H1 (cell line): ENCODE results near the gene GABARAPL2. TPM values are rescaled to one million over a fixed set of nuclear protein-coding genes. Genes with fewer than 3 reads are reported as not detected.

Experiments
- CTCF ChIA-PET: fragments of 300-600 bp; sonication (Branson Sonifier 250); formaldehyde crosslinking; loops from one replicate; lab custom pipeline; 2021; ENCODE audit not compliant: partially characterized antibody; lab: Charles Lee
- POLR2A ChIA-PET: fragments of 300-600 bp; sonication (Branson Sonifier 250); formaldehyde crosslinking; loops from one replicate; lab custom pipeline; 2021; ENCODE audit warnings: inconsistent platforms; ENCODE audit not compliant: partially characterized antibody; lab: Charles Lee
- DNase-seq, 2 experiments: peaks; one replicate each; pipeline versions ENCODE4 v3.0.0 to v3.0.0-alpha.2; 2010 to 2022; ENCODE audit warnings: low spot score in 2 of 2, low read depth in 1 of 2, mixed read lengths in 1 of 2
- FAIRE-seq: peaks from 2 replicates; lab custom pipeline; 2011; peaks lifted over from hg19 to GRCh38; lab: Jason Lieb, UNC
- H2AFZ ChIP-seq: 2 replicates; pipeline ENCODE4 v1.8.1; 2012; ENCODE audit warnings: low read length, inconsistent platforms
- H2AK5ac ChIP-seq: 2 replicates; pipeline ENCODE4 v1.6.1; 2013; ENCODE audit warnings: low read depth, low read length
- H2BK120ac ChIP-seq: replicated peaks from 2 replicates; pipeline ENCODE3; 2013; ENCODE audit warnings: low read depth, low read length, inconsistent platforms
- H2BK12ac ChIP-seq: 2 replicates; pipeline ENCODE4 v1.6.1; 2013; ENCODE audit warnings: low read depth, low read length
- H2BK15ac ChIP-seq: 2 replicates; pipeline ENCODE4 v1.6.1; 2013; ENCODE audit warnings: low read length
- H2BK20ac ChIP-seq: 2 replicates; pipeline ENCODE4 v1.6.1; 2013; ENCODE audit warnings: low read length
- H2BK5ac ChIP-seq: 2 replicates; pipeline ENCODE4 v1.6.1; 2013; ENCODE audit warnings: low read depth, low read length
- H3K14ac ChIP-seq: 2 replicates; pipeline ENCODE4 v1.6.1; 2013; ENCODE audit warnings: inconsistent platforms; ENCODE audit not compliant: insufficient read length
- H3K18ac ChIP-seq: 2 replicates; pipeline ENCODE4 v1.6.1; 2013; ENCODE audit warnings: low read length; ENCODE audit errors: extremely low read depth
- H3K23ac ChIP-seq: 2 replicates; pipeline ENCODE4 v1.6.1; 2013; ENCODE audit warnings: inconsistent platforms; ENCODE audit not compliant: insufficient read length
- H3K23me2 ChIP-seq: 2 replicates; pipeline ENCODE4 v1.6.1; 2013; ENCODE audit warnings: low read depth, low read length
- H3K27ac ChIP-seq: 2 replicates; pipeline ENCODE4 v1.6.1; 2011; ENCODE audit warnings: low read depth, low read length, inconsistent platforms
- H3K27me3 ChIP-seq, 4 experiments: replicated peaks in 1 of 4; 1 replicate in 1 of 4; 2 replicates in 3 of 4; pipeline versions ENCODE4 v1.6.1 to v1.8.1; 2011 to 2013; ENCODE audit warnings: low read length in 3 of 4, mild to moderate bottlenecking in 3 of 4, inconsistent platforms in 2 of 4, mixed read lengths in 2 of 4, moderate library complexity in 1 of 4; ENCODE audit not compliant: control insufficient read depth in 3 of 4, insufficient read depth in 3 of 4; ENCODE audit errors: extremely low read depth in 1 of 4
- H3K36me3 ChIP-seq, 4 experiments: 2 replicates each; pipeline versions ENCODE4 v1.6.1 to v1.8.1; 2011 to 2013; ENCODE audit warnings: mild to moderate bottlenecking in 4 of 4, low read length in 3 of 4, moderate library complexity in 2 of 4, control low read depth in 1 of 4, inconsistent platforms in 1 of 4; ENCODE audit not compliant: insufficient read depth in 4 of 4, control insufficient read depth in 2 of 4
- H3K4ac ChIP-seq: replicated peaks from 2 replicates; pipeline ENCODE3; 2013; ENCODE audit warnings: low read length, low read depth, mixed read lengths, inconsistent platforms; ENCODE audit not compliant: insufficient read length
- H3K4me1 ChIP-seq, 4 experiments: replicated peaks in 1 of 4; 1 replicate in 1 of 4; 2 replicates in 3 of 4; pipeline versions ENCODE4 v1.6.1 to v1.8.1; 2011 to 2013; ENCODE audit warnings: low read length in 3 of 4, inconsistent platforms in 2 of 4, mixed read lengths in 1 of 4; ENCODE audit not compliant: insufficient read depth in 4 of 4, control insufficient read depth in 3 of 4
- H3K4me2 ChIP-seq, 2 experiments: 2 replicates each; pipeline versions ENCODE4 v1.6.1 to v1.8.1; 2011 to 2013; ENCODE audit warnings: low read depth in 2 of 2, low read length in 2 of 2, control low read depth in 1 of 2, inconsistent platforms in 1 of 2, mild to moderate bottlenecking in 1 of 2; ENCODE audit not compliant: insufficient read depth in 1 of 2
- H3K4me3 ChIP-seq, 4 experiments: fragments of 200-600, 300-600 bp in 1 of 4; sonication (generic), shearing (Covaris generic), sonication (Bioruptor Twin) in 1 of 4; 2 replicates each; pipeline versions ENCODE4 v1.5.1 to v1.8.1; 2011 to 2016; ENCODE audit warnings: low read length in 4 of 4, low read depth in 3 of 4, control low read depth in 2 of 4, inconsistent platforms in 2 of 4, mild to moderate bottlenecking in 2 of 4, mixed read lengths in 1 of 4, moderate library complexity in 1 of 4; ENCODE audit not compliant: insufficient read depth in 2 of 4; ENCODE audit errors: extremely low read depth in 1 of 4
- H3K56ac ChIP-seq: replicated peaks from 2 replicates; pipeline ENCODE3; 2013; ENCODE audit warnings: low read depth, mild to moderate bottlenecking, mixed read lengths, low read length, inconsistent platforms; ENCODE audit not compliant: insufficient read length
- H3K79me1 ChIP-seq: 2 replicates; pipeline ENCODE4 v1.6.1; 2013; ENCODE audit warnings: low read depth, low read length, control low read depth
- H3K79me2 ChIP-seq, 2 experiments: 2 replicates each; pipeline versions ENCODE4 v1.6.1 to v1.8.1; 2012 to 2013; ENCODE audit warnings: low read length in 2 of 2, mild to moderate bottlenecking in 2 of 2, inconsistent platforms in 1 of 2; ENCODE audit not compliant: insufficient read depth in 2 of 2, control insufficient read depth in 1 of 2
- H3K9ac ChIP-seq, 4 experiments: replicated peaks in 1 of 4; 1 replicate in 1 of 4; 2 replicates in 3 of 4; pipeline versions ENCODE4 v1.6.1 to v1.8.1; 2011 to 2013; ENCODE audit warnings: low read depth in 3 of 4, low read length in 3 of 4, control low read depth in 2 of 4, mild to moderate bottlenecking in 2 of 4, moderate library complexity in 2 of 4, inconsistent platforms in 1 of 4; ENCODE audit errors: extremely low read depth in 1 of 4
- H3K9me3 ChIP-seq, 2 experiments: 2 replicates each; pipeline versions ENCODE4 v1.6.1 to v1.8.1; 2012 to 2013; ENCODE audit warnings: mild to moderate bottlenecking in 2 of 2, moderate library complexity in 2 of 2, control low read depth in 1 of 2, inconsistent platforms in 1 of 2, low read depth in 1 of 2, low read length in 1 of 2, mixed read lengths in 1 of 2; ENCODE audit not compliant: insufficient read depth in 2 of 2
- H4K20me1 ChIP-seq, 2 experiments: replicated peaks in 1 of 2; 2 replicates each; pipeline versions ENCODE3 to v1.8.1; 2011 to 2013; ENCODE audit warnings: inconsistent platforms in 2 of 2, low read length in 2 of 2, mild to moderate bottlenecking in 1 of 2; ENCODE audit not compliant: insufficient read depth in 2 of 2, control insufficient read depth in 1 of 2
- H4K5ac ChIP-seq: 2 replicates; pipeline ENCODE4 v1.6.1; 2013; ENCODE audit warnings: low read length, low read depth, mixed read lengths, inconsistent platforms; ENCODE audit not compliant: insufficient read length
- H4K8ac ChIP-seq: 2 replicates; pipeline ENCODE4 v1.8.0; 2013; ENCODE audit warnings: mild to moderate bottlenecking, moderate library complexity, low read length, inconsistent platforms; ENCODE audit not compliant: insufficient read depth; ENCODE audit errors: extremely low read depth
- H4K91ac ChIP-seq: replicated peaks from 2 replicates; pipeline ENCODE3; 2013; ENCODE audit warnings: low read length, mixed read lengths, inconsistent platforms; ENCODE audit not compliant: insufficient read length
- ASH2L ChIP-seq: fragments of 200-600, 300-600 bp; sonication (generic); IDR thresholded peaks from one replicate; pipeline ENCODE4 v1.7.1; 2017; ENCODE audit warnings: low read length
- CREB1 ChIP-seq: IDR thresholded peaks from 2 replicates; pipeline ENCODE4 v1.6.1; 2012; ENCODE audit warnings: inconsistent platforms
- HDAC6 ChIP-seq: IDR thresholded peaks from one replicate; pipeline ENCODE4 v1.7.1; 2012; ENCODE audit warnings: low read depth, mild to moderate bottlenecking, inconsistent platforms, low read length, moderate library complexity
- PHF8 ChIP-seq: fragments of 200-600 bp; sonication (generic); conservative IDR thresholded peaks from 2 replicates; pipeline ENCODE4 v1.7.1; 2012; ENCODE audit warnings: low read depth, mild to moderate bottlenecking, inconsistent platforms, low read length, moderate library complexity
- RFX5 ChIP-seq: IDR thresholded peaks from 2 replicates; pipeline ENCODE4 v1.6.1; 2011; ENCODE audit warnings: low read depth, low read length, improper control_type of control experiment, borderline replicate concordance
- SAP30 ChIP-seq: fragments of 300-600 bp; sonication (generic); IDR thresholded peaks from 2 replicates; pipeline ENCODE4 v1.7.1; 2012; ENCODE audit warnings: low read length, moderate library complexity, mild to moderate bottlenecking, inconsistent platforms; ENCODE audit not compliant: insufficient read depth, insufficient replicate concordance
- TAF1 ChIP-seq: IDR thresholded peaks from 2 replicates; pipeline ENCODE4 v1.6.1; 2011; ENCODE audit warnings: mild to moderate bottlenecking, low read depth, low read length
- ZNF274 ChIP-seq: IDR thresholded peaks from 2 replicates; pipeline ENCODE4 v1.7.0; 2012; ENCODE audit warnings: low read length, borderline replicate concordance; ENCODE audit errors: extremely low read depth
- WGBS, 2 experiments: shearing (Covaris generic) in 1 of 2; methylation state at CpG; one replicate each; pipeline versions ENCODE4 v1.1.6 to v1.1.7; 2013 to 2015; ENCODE audit warnings: low lambda C conversion rate in 2 of 2, mixed read lengths in 2 of 2, inconsistent platforms in 1 of 2, low coverage in 1 of 2, missing lambda C conversion rate in 1 of 2; ENCODE audit not compliant: insufficient replicate concordance in 2 of 2, insufficient coverage in 1 of 2, insufficient read length in 1 of 2; ENCODE audit errors: extremely low coverage in 1 of 2, missing lambda C conversion rate in 1 of 2; 5-methylcytosine and 5-hydroxymethylcytosine counted together
- polyA plus RNA-seq, 7 experiments: library from polyadenylated mRNA; depleted of rRNA in 3 of 7; stranded (reverse) in 5 of 7; unstranded in 2 of 7; fragments of >200 nt in 5 of 7; fragments of 200-250 nt in 2 of 7; gene quantifications; 1 replicate in 5 of 7; 2 replicates in 1 of 7; 4 replicates in 1 of 7; pipeline versions ENCODE4 v1.2.1 to v1.2.3, GENCODE V29; 2011 to 2013; ENCODE audit warnings: missing spikeins in 2 of 7, mixed read lengths in 2 of 7
- total RNA-seq: library from RNA; stranded (reverse); fragmentation: NEBNext Ultra II Directional; extraction: Animal tissue kit (Norgen Biotek cat#: 25700); gene quantifications from 2 replicates; pipeline ENCODE4 v1.2.1, GENCODE V29; 2021
- TF ChIP-seq, protein P1 (sequence below): IDR thresholded peaks from 2 replicates; pipeline ENCODE4 v1.6.1; 2012; ENCODE audit warnings: inconsistent platforms

GABARAPL2 gene
- total and polyA plus RNA-seq, 2 of the 8 experiments (the other 6 are each of a cell fraction or from before 2014, with no cell fraction given), result 65.8 to 71.3 TPM

DNA sequence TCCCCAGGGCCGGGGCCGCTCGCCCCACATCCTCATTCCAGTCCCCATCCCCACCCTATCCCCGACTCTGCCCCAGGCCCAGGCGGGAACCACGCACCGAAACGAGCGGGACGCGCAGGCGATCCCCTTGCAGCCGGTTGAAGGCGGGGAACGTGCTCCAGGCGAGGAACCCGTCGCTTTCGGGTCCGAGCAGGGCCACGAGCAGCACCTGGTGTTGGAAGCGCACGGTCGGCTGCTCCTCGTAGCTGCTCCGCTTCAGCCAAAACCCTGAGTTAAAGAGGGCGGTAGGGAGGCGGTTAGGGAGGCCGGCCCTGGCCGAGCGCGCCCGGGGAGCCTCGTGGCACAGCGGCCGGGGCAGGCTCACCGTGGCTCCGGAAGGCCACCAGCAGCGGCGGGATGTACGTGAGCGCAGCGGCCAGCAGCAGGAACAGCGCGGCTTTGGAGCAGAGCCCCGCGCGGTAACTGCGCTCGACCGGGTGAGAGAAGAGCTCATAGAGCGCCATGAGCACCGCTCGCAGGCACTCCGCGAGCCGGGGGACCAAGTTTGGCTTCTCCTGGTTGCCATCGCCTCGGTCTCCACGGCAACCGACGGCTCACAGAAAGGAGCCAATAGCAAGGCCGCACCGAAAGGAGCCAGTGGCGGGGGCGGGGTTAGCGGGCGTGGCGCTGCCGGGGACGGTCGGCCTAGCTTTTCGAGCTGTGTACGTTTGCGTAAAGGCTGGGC lies 10.3 kb upstream of the GABARAPL2 start, which contains the start of gene TMEM231:
Gene TMEM231 (minus strand): TSS at position 546 of the 724 bp plus-strand sequence. CDS start 43 bp downstream, at position 503.
- H3K27me3 ChIP-seq, result no peaks in the 10 kb centered on the region; a peak in 1 of 7 replicates
- H2BK5ac ChIP-seq, result peak within 1 kb of the TSS; percentile 39; the same call in 1 of the 2 replicates
- no peak within 1 kb of the TSS for H3K27ac ChIP-seq
- no peak within 1 kb of the TSS for H3K23ac ChIP-seq
- H2BK120ac ChIP-seq, result no peak within 1 kb of the TSS
- H4K20me1 ChIP-seq, result no peaks in the 10 kb centered on the region
- peak within 1 kb of the TSS; percentile 57 to 96 (median 84) for H3K4me3 ChIP-seq
- WGBS, 2 experiments, result 3% methylated on average over 54 of the region's 75 CpGs; no CpG with 5 or more reads in 1 of the 2 experiments
- no peak within 1 kb of the TSS for H4K5ac ChIP-seq
- no peak within 1 kb of the TSS for H3K4ac ChIP-seq
- H3K36me3 ChIP-seq, result no peaks in the 10 kb centered on the region
- peak within 1 kb of the TSS; percentile 1 for H4K91ac ChIP-seq
- no peak within 1 kb of the TSS for H2AK5ac ChIP-seq
- peak within 1 kb of the TSS; percentile 6 to 67 (median 53) for H3K9ac ChIP-seq
- peak within 1 kb of the TSS; percentile 96 for H4K8ac ChIP-seq
- no peaks in the 10 kb centered on the region for H3K9me3 ChIP-seq
- no peaks in the 10 kb centered on the region for H3K79me2 ChIP-seq
- H2BK12ac ChIP-seq, result no peak within 1 kb of the TSS
- ChIA-PET CTCF (interaction anchor here (0.7 to 1.3 kb wide), 6 partner anchors 12 to 84 kb away, joined by 3 to 4 read pairs (median 3); no protein-coding TSS in a partner anchor), POLR2A (interaction anchor here (0.7 to 3.2 kb wide), 6 partner anchors 10 to 67 kb away, joined by 3 to 21 read pairs (median 5); partner anchors contain the start of genes ADAT1, CHST6 and GABARAPL2)
- H3K4me1 ChIP-seq, result peaks cover 0 to 3% (median 1%) of the 10 kb centered on the region in 4 experiments; a peak in 3 of 7 replicates
- DNase-seq (peak; percentile 67 to 96), FAIRE-seq (no peak)
- H3K79me1 ChIP-seq, result no peaks in the 10 kb centered on the region
- H2AFZ ChIP-seq, result peak within 1 kb of the TSS; percentile 86
- H3K56ac ChIP-seq, result peak within 1 kb of the TSS; percentile 4
- H2BK20ac ChIP-seq, result no peak within 1 kb of the TSS
- peak within 1 kb of the TSS; percentile 78 for H3K18ac ChIP-seq
- peaks cover 8% of the 10 kb centered on the region; the same call in 1 of the 2 replicates for H3K23me2 ChIP-seq
- H2BK15ac ChIP-seq, result peak within 1 kb of the TSS; percentile 63; the same call in 1 of the 2 replicates
- peak within 1 kb of the TSS; percentile 79 to 98 for H3K4me2 ChIP-seq
- no peak within 1 kb of the TSS for H3K14ac ChIP-seq
- TF ChIP-seq TAF1 (peak; percentile 54; the same call in 1 of the 2 replicates), PHF8 (peak; percentile 58), ZNF274 (no peak), SAP30 (peak; percentile 85), ASH2L (peak; percentile 16), RFX5 (peak; percentile 74), HDAC6 (no peak), CREB1 (peak; percentile 58; the same call in 1 of the 2 replicates)
- TF ChIP-seq, protein P1, sequence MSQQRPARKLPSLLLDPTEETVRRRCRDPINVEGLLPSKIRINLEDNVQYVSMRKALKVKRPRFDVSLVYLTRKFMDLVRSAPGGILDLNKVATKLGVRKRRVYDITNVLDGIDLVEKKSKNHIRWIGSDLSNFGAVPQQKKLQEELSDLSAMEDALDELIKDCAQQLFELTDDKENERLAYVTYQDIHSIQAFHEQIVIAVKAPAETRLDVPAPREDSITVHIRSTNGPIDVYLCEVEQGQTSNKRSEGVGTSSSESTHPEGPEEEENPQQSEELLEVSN, result peak; percentile 96
